A549 (cell line): ENCODE data around the gene CHEK1. TPM values are rescaled to one million over a fixed set of nuclear protein-coding genes. Genes with fewer than 3 reads are reported as not detected.

ENCODE experiments used
- ATAC-seq, 2 experiments: fragments of 200-7000 bp in 1 of 2; fragments of >200 bp in 1 of 2; cut with Nextera tagmentation in 1 of 2; cut with Tn5 transposase in 1 of 2; 3 replicates each; pipeline versions ENCODE4 v1.8.0 to v1.9.1; 2018 to 2020; ENCODE audit warnings: mild to moderate bottlenecking in 1 of 2, moderate library complexity in 1 of 2
- CTCF ChIA-PET: fragments of 300-600 bp; sonication (Branson Sonifier 250); formaldehyde crosslinking; extraction: SDS; loops from one replicate; lab custom pipeline; 2021; ENCODE audit warnings: antibody characterized with exemption, inconsistent platforms; lab: Yijun Ruan, JAX
- POLR2A ChIA-PET: fragments of 350-600 bp; formaldehyde crosslinking; extraction: SDS; loops from one replicate; lab custom pipeline; 2021; ENCODE audit warnings: antibody characterized with exemption, inconsistent platforms; lab: Yijun Ruan, JAX
- DNase-seq, 2 experiments: peaks; one replicate each; pipeline versions ENCODE4 v3.0.0 to v3.0.0-alpha.2; 2011 to 2016; ENCODE audit warnings: low read depth in 1 of 2, low spot score in 1 of 2
- FAIRE-seq: peaks from 2 replicates; lab custom pipeline; 2011; peaks lifted over from hg19 to GRCh38; lab: Jason Lieb, UNC
- H3K27ac ChIP-seq, 2 experiments: fragments of >200 bp; sonication (Bioruptor Twin); formaldehyde crosslinking; 3 replicates each; pipeline ENCODE4 v1.5.1; 2016 to 2017
- H3K4me1 ChIP-seq: fragments of >200 bp; sonication (Bioruptor Twin); formaldehyde crosslinking; 3 replicates; pipeline ENCODE4 v1.6.1; 2016
- H3K4me2 ChIP-seq: fragments of >200 bp; sonication (Bioruptor Twin); formaldehyde crosslinking; 3 replicates; pipeline ENCODE4 v1.6.1; 2016
- H3K4me3 ChIP-seq: fragments of >200 bp; sonication (Bioruptor Twin); formaldehyde crosslinking; 3 replicates; pipeline ENCODE4 v1.5.1; 2016
- H3K9me3 ChIP-seq: fragments of >200 bp; sonication (Bioruptor Twin); formaldehyde crosslinking; 3 replicates; pipeline ENCODE4 v1.6.1; 2016
- BHLHE40 ChIP-seq: IDR thresholded peaks from 2 replicates; pipeline ENCODE4 v1.6.1; 2012; ENCODE audit warnings: low read depth, low read length, inconsistent platforms
- CBX2 ChIP-seq: fragments of 200-600 bp; sonication (generic); IDR thresholded peaks from 2 replicates; pipeline ENCODE4 v1.6.1; 2016; ENCODE audit warnings: low read depth, mild to moderate bottlenecking, borderline replicate concordance
- CBX8 ChIP-seq: fragments of 200-600 bp; sonication (generic); IDR thresholded peaks from 2 replicates; pipeline ENCODE4 v1.6.1; 2016
- CEBPB ChIP-seq, 2 experiments: fragments of >200 bp in 1 of 2; sonication (Bioruptor Twin) in 1 of 2; formaldehyde crosslinking in 1 of 2; IDR thresholded peaks; 2 replicates each; pipeline ENCODE4 v1.6.1; 2012 to 2016
- EHF ChIP-seq: fragments of 250-450 bp; sonication (Bioruptor Pico); IDR thresholded peaks from 2 replicates; pipeline ENCODE4 v1.5.0; 2020; ENCODE audit warnings: mild to moderate bottlenecking
- EHMT2 ChIP-seq: fragments of 200-600 bp; sonication (generic); IDR thresholded peaks from 2 replicates; pipeline ENCODE4 v1.6.1; 2016; ENCODE audit warnings: antibody characterized with exemption, low read depth, mild to moderate bottlenecking, moderate library complexity
- FOSB ChIP-seq: fragments of 250-450 bp; sonication (Bioruptor Pico); IDR thresholded peaks from 2 replicates; pipeline ENCODE4 v1.5.0; 2020; ENCODE audit warnings: mild to moderate bottlenecking, moderate library complexity
- FOSL2 ChIP-seq, 2 experiments: fragments of 450-650 bp in 1 of 2; fragments of >200 bp in 1 of 2; sonication (Bioruptor Twin) in 1 of 2; formaldehyde crosslinking; IDR thresholded peaks; 2 replicates each; pipeline versions ENCODE4 v1.5.0 to v1.6.1; 2016 to 2020; ENCODE audit warnings: mild to moderate bottlenecking in 1 of 2, moderate library complexity in 1 of 2
- FOXS1 ChIP-seq: fragments of 250-450 bp; sonication (Bioruptor Pico); IDR thresholded peaks from 2 replicates; pipeline ENCODE4 v1.5.0; 2020; ENCODE audit warnings: mild to moderate bottlenecking, moderate library complexity
- GATA3 ChIP-seq: IDR thresholded peaks from 2 replicates; pipeline ENCODE4 v1.6.1; 2012; ENCODE audit warnings: borderline replicate concordance
- HOXB13 ChIP-seq: fragments of 250-450 bp; sonication (Bioruptor Pico); IDR thresholded peaks from 2 replicates; pipeline ENCODE4 v1.5.0; 2020; ENCODE audit warnings: low read depth, mild to moderate bottlenecking, moderate library complexity
- HOXB5 ChIP-seq: fragments of 250-450 bp; sonication (Bioruptor Pico); IDR thresholded peaks from 2 replicates; pipeline ENCODE4 v1.5.0; 2020; ENCODE audit warnings: mild to moderate bottlenecking, moderate library complexity
- JUNB ChIP-seq: fragments of >200 bp; sonication (Bioruptor Twin); formaldehyde crosslinking; IDR thresholded peaks from 2 replicates; pipeline ENCODE4 v1.6.1; 2016
- KDM1A ChIP-seq: fragments of 200-600 bp; sonication (generic); IDR thresholded peaks from 2 replicates; pipeline ENCODE4 v1.6.1; 2016; ENCODE audit warnings: low read depth, mild to moderate bottlenecking
- MAZ ChIP-seq: fragments of 150-350 bp; IDR thresholded peaks from 2 replicates; pipeline ENCODE4 v1.6.1; 2014; ENCODE audit warnings: antibody characterized with exemption, low read depth, low read length, borderline replicate concordance
- MYC ChIP-seq: IDR thresholded peaks from 2 replicates; pipeline ENCODE4 v1.6.1; 2012; ENCODE audit warnings: mild to moderate bottlenecking, inconsistent platforms, low read length, improper control_type of control experiment, borderline replicate concordance
- NPAS2 ChIP-seq: fragments of 250-450 bp; sonication (Bioruptor Pico); IDR thresholded peaks from 2 replicates; pipeline ENCODE4 v1.8.0; 2022; ENCODE audit warnings: mild to moderate bottlenecking, moderate library complexity, borderline replicate concordance
- RAD21 ChIP-seq, 2 experiments: fragments of >200 bp in 1 of 2; sonication (Bioruptor Twin) in 1 of 2; formaldehyde crosslinking in 1 of 2; IDR thresholded peaks in 1 of 2; conservative IDR thresholded peaks in 1 of 2; 2 replicates in 1 of 2; 3 replicates in 1 of 2; pipeline ENCODE4 v1.6.1; 2012 to 2018; ENCODE audit warnings: inconsistent platforms in 1 of 2
- RARB ChIP-seq: fragments of 250-450 bp; sonication (Bioruptor Pico); IDR thresholded peaks from 2 replicates; pipeline ENCODE4 v1.8.0; 2021; ENCODE audit warnings: mild to moderate bottlenecking, moderate library complexity
- RCOR1 ChIP-seq: fragments of 150-350 bp; IDR thresholded peaks from 2 replicates; pipeline ENCODE4 v1.6.1; 2014; ENCODE audit warnings: antibody characterized with exemption, low read length, low read depth
- RFX5 ChIP-seq: fragments of 450-650 bp; IDR thresholded peaks from 2 replicates; pipeline ENCODE4 v1.7.1; 2014; ENCODE audit warnings: antibody characterized with exemption, mild to moderate bottlenecking, moderate library complexity
- RNF2 ChIP-seq: fragments of 200-600 bp; sonication (generic); IDR thresholded peaks from 2 replicates; pipeline ENCODE4 v1.6.1; 2016; ENCODE audit warnings: low read depth, mild to moderate bottlenecking, antibody characterized with exemption, moderate library complexity, borderline replicate concordance
- SMC3 ChIP-seq: fragments of >200 bp; sonication (Bioruptor Twin); formaldehyde crosslinking; IDR thresholded peaks from 3 replicates; pipeline ENCODE4 v1.6.1; 2018; ENCODE audit warnings: inconsistent platforms
- TFCP2L1 ChIP-seq: fragments of 250-450 bp; sonication (Bioruptor Pico); IDR thresholded peaks from 2 replicates; pipeline ENCODE4 v1.5.0; 2021; ENCODE audit warnings: mild to moderate bottlenecking
- ZFP36 ChIP-seq: fragments of 450-650 bp; IDR thresholded peaks from 2 replicates; pipeline ENCODE4 v1.6.1; 2014; ENCODE audit warnings: borderline replicate concordance; ENCODE audit not compliant: partially characterized antibody
- WGBS: methylation state at CpG from one replicate; pipeline ENCODE4 v1.1.6; 2017; ENCODE audit errors: missing lambda C conversion rate; 5-methylcytosine and 5-hydroxymethylcytosine counted together
- polyA plus RNA-seq, 4 experiments: library from polyadenylated mRNA; depleted of rRNA in 3 of 4; stranded (reverse); fragments of >200 nt; fragmentation: RNase III in 1 of 4; extraction: RNeasy Plus Mini Kit Qiagen cat#74134 plus additional on column Dnase treatment in 1 of 4; gene quantifications; 2 replicates in 3 of 4; 3 replicates in 1 of 4; pipeline ENCODE4 v1.2.3, GENCODE V29; 2011 to 2017
- TF ChIP-seq, protein P1 (sequence below): IDR thresholded peaks from 2 replicates; pipeline ENCODE4 v1.6.1; 2012
- TF ChIP-seq, protein P2 (sequence below): fragments of 250-450 bp; sonication (Bioruptor Pico); IDR thresholded peaks from 2 replicates; pipeline ENCODE4 v1.5.0; 2020; ENCODE audit warnings: low read depth, mild to moderate bottlenecking, moderate library complexity
- TF ChIP-seq, protein P3 (sequence below): fragments of >200 bp; sonication (Bioruptor Twin); formaldehyde crosslinking; IDR thresholded peaks from 2 replicates; pipeline ENCODE4 v1.6.1; 2016
- TF ChIP-seq, protein P4 (sequence below): fragments of 200-600 bp; sonication (generic); IDR thresholded peaks from 2 replicates; pipeline ENCODE4 v1.6.1; 2016; ENCODE audit warnings: antibody characterized with exemption, mild to moderate bottlenecking, moderate library complexity

The CHEK1 gene
- polyA plus RNA-seq, 2 of the 4 experiments (the other 2 are of a cell fraction): 35.2 to 64.5 TPM

DNA sequence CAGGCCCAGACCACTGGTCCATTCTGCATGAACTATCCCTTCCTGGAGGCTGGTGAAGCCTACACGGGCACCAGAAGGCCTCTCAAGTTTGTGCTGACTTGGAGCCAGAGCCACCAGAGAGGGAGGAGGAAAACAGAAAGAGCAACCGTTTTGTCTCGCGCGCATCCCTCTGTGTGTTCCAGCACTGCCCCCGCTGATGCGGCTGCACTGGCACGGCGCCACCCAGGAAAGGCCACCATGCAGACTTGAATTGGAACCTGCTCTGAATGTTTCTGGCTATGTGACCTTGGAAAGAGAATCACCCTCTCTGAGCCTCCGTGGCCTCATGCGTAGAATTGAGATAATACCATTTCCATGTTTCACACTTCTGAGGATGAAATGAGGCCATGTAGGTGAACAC is 63.1 kb downstream of the CHEK1 start:
- ATAC-seq (no peak), FAIRE-seq (no peak), DNase-seq (no peak)
- POLR2A ChIA-PET: no interaction called here
- no peak overlapping the region for H3K27ac ChIP-seq
- no peak overlapping the region for H3K4me2 ChIP-seq
- H3K4me3 ChIP-seq: no peak overlapping the region
- no peaks in the 10 kb centered on the region for H3K9me3 ChIP-seq
- H3K4me1 ChIP-seq: no peaks in the 10 kb centered on the region
- whole genome bisulfite sequencing: 95% methylated on average over 11 of the region's 11 CpGs
- TF ChIP-seq BHLHE40 (no peak), RAD21 (conservative IDR thresholded peaks at IDR 0.05 in 1 of 2, IDR thresholded peaks at IDR 0.05 in 1 of 2) (no peak), ZFP36 (no peak)
- TF ChIP-seq, protein P1, sequence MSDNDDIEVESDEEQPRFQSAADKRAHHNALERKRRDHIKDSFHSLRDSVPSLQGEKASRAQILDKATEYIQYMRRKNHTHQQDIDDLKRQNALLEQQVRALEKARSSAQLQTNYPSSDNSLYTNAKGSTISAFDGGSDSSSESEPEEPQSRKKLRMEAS: no peak
- CTCF ChIA-PET: no interaction called here

DNA sequence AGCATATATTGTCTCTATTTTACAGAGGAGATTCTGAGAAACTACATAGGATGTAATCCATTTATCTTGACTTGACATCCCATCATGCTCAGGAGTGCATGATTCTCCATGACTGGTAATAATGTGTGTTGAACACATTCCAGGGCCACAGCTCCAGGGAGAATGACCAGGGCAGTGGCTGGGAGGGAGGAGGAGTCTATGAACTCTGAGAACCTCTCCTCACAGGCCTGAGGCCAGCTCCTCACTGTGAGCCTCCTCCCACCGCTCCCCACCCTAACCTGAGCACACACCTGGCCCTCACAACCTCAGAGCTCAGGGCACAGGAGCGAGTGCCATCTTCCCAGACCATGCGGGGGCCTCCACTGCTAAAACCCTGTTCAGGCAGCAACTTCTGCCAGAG is 63.7 kb downstream of the CHEK1 start:
- no peak for ATAC-seq
- Histone ChIP-seq H3K27ac (no peak overlapping the region), H3K9me3 (no peaks in the 10 kb centered on the region), H3K4me2 (no peak overlapping the region), H3K4me1 (no peaks in the 10 kb centered on the region)
- TF ChIP-seq RARB (CRISPR knock-in tag) (no peak), NPAS2 (CRISPR knock-in tag) (no peak), FOSL2 (IDR thresholded peaks at IDR 0.05) (no peak), FOSL2 (CRISPR knock-in tag; IDR thresholded peaks at IDR 0.05) (no peak), CEBPB (IDR thresholded peaks at IDR 0.05) (no peak), RCOR1 (no peak), FOXS1 (CRISPR knock-in tag) (no peak), RNF2 (no peak), CBX8 (no peak), EHF (CRISPR knock-in tag) (no peak), TFCP2L1 (no peak), CBX2 (no peak), HOXB5 (CRISPR knock-in tag) (no peak), GATA3 (no peak)
- TF ChIP-seq, protein P2, sequence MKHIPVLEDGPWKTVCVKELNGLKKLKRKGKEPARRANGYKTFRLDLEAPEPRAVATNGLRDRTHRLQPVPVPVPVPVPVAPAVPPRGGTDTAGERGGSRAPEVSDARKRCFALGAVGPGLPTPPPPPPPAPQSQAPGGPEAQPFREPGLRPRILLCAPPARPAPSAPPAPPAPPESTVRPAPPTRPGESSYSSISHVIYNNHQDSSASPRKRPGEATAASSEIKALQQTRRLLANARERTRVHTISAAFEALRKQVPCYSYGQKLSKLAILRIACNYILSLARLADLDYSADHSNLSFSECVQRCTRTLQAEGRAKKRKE (CRISPR knock-in tag): no peak
- TF ChIP-seq, protein P1: no peak
- TF ChIP-seq, protein P3, sequence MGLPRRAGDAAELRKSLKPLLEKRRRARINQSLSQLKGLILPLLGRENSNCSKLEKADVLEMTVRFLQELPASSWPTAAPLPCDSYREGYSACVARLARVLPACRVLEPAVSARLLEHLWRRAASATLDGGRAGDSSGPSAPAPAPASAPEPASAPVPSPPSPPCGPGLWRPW: no peak
- TF ChIP-seq, all 56 proteins: peak for 0
- FAIRE-seq: no peak
- POLR2A ChIA-PET: no interaction called here
- no peak for DNase-seq
- WGBS: 100% methylated on average over 2 of the region's 3 CpGs
- no peak overlapping the region for H3K4me3 ChIP-seq
- CTCF ChIA-PET: no interaction called here

DNA sequence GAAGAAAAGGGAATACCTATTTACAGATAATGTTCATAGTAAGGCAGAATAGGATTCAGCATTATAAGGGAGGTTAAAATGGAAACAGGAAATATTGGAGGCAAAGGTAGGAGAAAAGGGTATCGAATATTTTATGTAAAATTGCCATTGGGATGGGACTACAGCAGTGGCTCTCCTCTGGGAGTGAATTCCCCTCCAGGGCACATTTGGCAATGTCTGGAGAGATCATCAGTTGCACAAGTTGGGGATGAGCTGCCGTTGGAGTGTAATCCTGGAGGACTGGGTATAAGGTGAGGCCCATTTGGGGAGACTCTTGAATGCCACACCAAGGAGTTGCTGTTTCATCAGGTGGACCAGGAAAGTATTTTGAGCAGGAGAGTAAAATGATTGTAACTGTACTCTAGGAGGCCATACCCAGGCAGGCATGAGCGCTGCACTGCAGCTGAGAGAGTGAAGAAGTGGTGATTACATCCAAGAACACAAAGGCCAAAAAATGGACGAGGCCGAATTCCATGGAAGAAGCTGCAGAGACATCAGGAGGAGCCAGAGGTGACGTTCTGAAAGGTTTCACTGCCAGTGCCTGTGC is 64.4 kb downstream of the CHEK1 start:
- Histone ChIP-seq H3K4me1 (no peaks in the 10 kb centered on the region), H3K9me3 (no peaks in the 10 kb centered on the region), H3K27ac (no peak overlapping the region), H3K4me3 (no peak overlapping the region), H3K4me2 (no peak overlapping the region)
- no peak for ATAC-seq
- POLR2A ChIA-PET: no interaction called here
- WGBS: 61% methylated on average over 6 of the region's 6 CpGs
- CTCF ChIA-PET: no interaction called here
- no peak for FAIRE-seq
- no peak for DNase-seq
- TF ChIP-seq MAZ (no peak), CEBPB (IDR thresholded peaks at IDR 0.05) (no peak), FOSB (CRISPR knock-in tag) (no peak), FOSL2 (IDR thresholded peaks at IDR 0.05) (no peak), FOSL2 (CRISPR knock-in tag; IDR thresholded peaks at IDR 0.05) (no peak), HOXB13 (CRISPR knock-in tag) (no peak), MYC (no peak), SMC3 (no peak), RNF2 (no peak), RFX5 (no peak), EHMT2 (no peak), BHLHE40 (no peak), JUNB (no peak), NPAS2 (CRISPR knock-in tag) (no peak), RARB (CRISPR knock-in tag) (no peak), KDM1A (no peak)
- TF ChIP-seq, protein P4, sequence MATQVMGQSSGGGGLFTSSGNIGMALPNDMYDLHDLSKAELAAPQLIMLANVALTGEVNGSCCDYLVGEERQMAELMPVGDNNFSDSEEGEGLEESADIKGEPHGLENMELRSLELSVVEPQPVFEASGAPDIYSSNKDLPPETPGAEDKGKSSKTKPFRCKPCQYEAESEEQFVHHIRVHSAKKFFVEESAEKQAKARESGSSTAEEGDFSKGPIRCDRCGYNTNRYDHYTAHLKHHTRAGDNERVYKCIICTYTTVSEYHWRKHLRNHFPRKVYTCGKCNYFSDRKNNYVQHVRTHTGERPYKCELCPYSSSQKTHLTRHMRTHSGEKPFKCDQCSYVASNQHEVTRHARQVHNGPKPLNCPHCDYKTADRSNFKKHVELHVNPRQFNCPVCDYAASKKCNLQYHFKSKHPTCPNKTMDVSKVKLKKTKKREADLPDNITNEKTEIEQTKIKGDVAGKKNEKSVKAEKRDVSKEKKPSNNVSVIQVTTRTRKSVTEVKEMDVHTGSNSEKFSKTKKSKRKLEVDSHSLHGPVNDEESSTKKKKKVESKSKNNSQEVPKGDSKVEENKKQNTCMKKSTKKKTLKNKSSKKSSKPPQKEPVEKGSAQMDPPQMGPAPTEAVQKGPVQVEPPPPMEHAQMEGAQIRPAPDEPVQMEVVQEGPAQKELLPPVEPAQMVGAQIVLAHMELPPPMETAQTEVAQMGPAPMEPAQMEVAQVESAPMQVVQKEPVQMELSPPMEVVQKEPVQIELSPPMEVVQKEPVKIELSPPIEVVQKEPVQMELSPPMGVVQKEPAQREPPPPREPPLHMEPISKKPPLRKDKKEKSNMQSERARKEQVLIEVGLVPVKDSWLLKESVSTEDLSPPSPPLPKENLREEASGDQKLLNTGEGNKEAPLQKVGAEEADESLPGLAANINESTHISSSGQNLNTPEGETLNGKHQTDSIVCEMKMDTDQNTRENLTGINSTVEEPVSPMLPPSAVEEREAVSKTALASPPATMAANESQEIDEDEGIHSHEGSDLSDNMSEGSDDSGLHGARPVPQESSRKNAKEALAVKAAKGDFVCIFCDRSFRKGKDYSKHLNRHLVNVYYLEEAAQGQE: no peak
- TF ChIP-seq, protein P3: no peak
